ENCODE results near the gene NPM1.

DNA sequence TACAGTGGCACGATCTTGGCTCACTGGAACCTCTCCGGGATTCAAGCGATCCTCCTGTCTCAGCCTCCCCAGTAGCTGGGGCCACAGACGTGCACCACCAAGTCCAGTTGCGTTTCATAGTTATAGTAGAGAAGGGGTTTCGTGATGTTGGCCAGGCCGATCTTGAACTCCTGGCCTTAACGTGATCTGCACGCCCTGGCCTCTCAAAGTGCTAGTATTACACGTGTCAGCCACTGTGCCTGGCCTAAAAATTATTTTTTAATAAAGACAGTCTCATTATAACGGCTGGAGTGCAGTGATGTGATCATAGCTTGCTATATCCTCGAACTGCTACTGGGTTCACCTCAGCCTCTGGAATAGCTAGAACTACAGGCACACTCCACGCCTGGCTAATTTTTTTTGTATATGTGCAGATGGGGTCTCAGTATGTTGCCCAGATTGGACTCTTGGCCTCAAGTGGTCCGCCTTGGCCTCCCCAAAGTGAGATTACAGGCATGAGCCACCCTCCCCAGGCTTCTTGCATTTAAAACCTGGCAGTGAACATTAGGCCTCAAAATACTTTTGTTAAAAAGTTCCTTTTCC lies 4.4 kb downstream of the NPM1 start:
- TF ChIP-seq, protein P1, sequence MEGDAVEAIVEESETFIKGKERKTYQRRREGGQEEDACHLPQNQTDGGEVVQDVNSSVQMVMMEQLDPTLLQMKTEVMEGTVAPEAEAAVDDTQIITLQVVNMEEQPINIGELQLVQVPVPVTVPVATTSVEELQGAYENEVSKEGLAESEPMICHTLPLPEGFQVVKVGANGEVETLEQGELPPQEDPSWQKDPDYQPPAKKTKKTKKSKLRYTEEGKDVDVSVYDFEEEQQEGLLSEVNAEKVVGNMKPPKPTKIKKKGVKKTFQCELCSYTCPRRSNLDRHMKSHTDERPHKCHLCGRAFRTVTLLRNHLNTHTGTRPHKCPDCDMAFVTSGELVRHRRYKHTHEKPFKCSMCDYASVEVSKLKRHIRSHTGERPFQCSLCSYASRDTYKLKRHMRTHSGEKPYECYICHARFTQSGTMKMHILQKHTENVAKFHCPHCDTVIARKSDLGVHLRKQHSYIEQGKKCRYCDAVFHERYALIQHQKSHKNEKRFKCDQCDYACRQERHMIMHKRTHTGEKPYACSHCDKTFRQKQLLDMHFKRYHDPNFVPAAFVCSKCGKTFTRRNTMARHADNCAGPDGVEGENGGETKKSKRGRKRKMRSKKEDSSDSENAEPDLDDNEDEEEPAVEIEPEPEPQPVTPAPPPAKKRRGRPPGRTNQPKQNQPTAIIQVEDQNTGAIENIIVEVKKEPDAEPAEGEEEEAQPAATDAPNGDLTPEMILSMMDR (IDR thresholded peaks at IDR 0.05), result no peak
- no peak for TF ChIP-seq POLR2A (IDR thresholded peaks at IDR 0.05)

Data from lower leg skin (tissue), 3 donors.